SU-DHL-6 (cell line): ENCODE results near the gene JPT1.

Source experiments
- CTCF ChIP-seq: fragments of 200-600 bp; sonication (generic); IDR thresholded peaks from one replicate; pipeline ENCODE4 v1.5.1; 2017; ENCODE audit warnings: antibody characterized with exemption, mild to moderate bottlenecking, low read length, moderate library complexity; ENCODE audit not compliant: insufficient read depth, poor library complexity, severe bottlenecking
- EZH2phosphoT487 ChIP-seq: fragments of 200-600 bp; sonication (generic), shearing (Covaris generic); conservative IDR thresholded peaks from 2 replicates; pipeline ENCODE4 v1.6.1; 2018; ENCODE audit warnings: mild to moderate bottlenecking, antibody characterized with exemption, low read length, moderate library complexity, mixed read lengths

GRCh38 chr17:75128694-75129505 lies 25.4 kb downstream of the JPT1 start:
- no peak for TF ChIP-seq CTCF
- TF ChIP-seq EZH2phosphoT487: no peak
